Cerebellar nuclear complex (tissue), 1 donor: ENCODE measurements around the gene DMXL2.

ENCODE experiments used
- DNase-seq, 2 experiments: peaks; one replicate each; lab custom pipeline; 2025; lab: John Stamatoyannopoulos, UW

Gene DMXL2

GRCh38 chr15:51414256-51414860 lies 208.2 kb downstream of the DMXL2 start:
- no peak for DNase-seq

- no peak for DNase-seq
Observed at GRCh38 chr15:51405693-51406523, 216.7 kb downstream of the DMXL2 start.

- DNase-seq: no peak
Observed at GRCh38 chr15:51403946-51404695, 218.4 kb downstream of the DMXL2 start.

- DNase-seq: no peak
Observed at GRCh38 chr15:51403072-51403878, 219.3 kb downstream of the DMXL2 start.

GRCh38 chr15:51401872-51402517 lies 220.6 kb downstream of the DMXL2 start:
- no peak for DNase-seq

GRCh38 chr15:51401051-51401780 lies 221.4 kb downstream of the DMXL2 start:
- no peak for DNase-seq

- no peak for DNase-seq
Observed at GRCh38 chr15:51398626-51399025, 223.9 kb downstream of the DMXL2 start.
